ENCODE results near the gene ACACA.
A peak's percentile ranks its signal among the peaks of the same experiment; 100 is the strongest.

ACACA gene

GRCh38 chr17:37340804-37341203, 65.8 kb downstream of the ACACA start:
- no peak for DNase-seq

DNA sequence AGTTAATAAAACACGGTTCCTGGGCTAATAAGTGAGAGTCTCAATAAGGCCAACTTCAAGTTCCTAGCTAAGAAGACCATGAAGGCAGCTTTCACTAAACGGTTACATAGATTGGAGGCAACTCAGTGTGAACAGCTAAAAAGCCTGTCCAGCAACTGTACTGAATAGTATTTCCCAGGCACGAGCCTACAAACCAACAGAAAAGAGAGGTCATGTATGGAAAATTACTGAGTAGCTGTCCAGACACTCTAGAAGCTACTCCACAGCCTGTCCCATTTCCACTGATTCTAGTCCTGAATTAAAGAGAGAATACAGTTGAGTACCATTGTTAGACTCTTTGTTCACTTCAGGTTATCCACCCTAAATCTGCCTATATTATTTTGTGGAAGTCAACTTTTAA, 67.3 kb downstream of the ACACA start:
- DNase-seq: no peak

- DNase-seq: no peak
These were observed 67.8 kb downstream of the ACACA start for GRCh38 chr17:37338847-37339246.

- no peak for DNase-seq
These were observed 79.1 kb downstream of the ACACA start for GRCh38 chr17:37327341-37328090.

DNA sequence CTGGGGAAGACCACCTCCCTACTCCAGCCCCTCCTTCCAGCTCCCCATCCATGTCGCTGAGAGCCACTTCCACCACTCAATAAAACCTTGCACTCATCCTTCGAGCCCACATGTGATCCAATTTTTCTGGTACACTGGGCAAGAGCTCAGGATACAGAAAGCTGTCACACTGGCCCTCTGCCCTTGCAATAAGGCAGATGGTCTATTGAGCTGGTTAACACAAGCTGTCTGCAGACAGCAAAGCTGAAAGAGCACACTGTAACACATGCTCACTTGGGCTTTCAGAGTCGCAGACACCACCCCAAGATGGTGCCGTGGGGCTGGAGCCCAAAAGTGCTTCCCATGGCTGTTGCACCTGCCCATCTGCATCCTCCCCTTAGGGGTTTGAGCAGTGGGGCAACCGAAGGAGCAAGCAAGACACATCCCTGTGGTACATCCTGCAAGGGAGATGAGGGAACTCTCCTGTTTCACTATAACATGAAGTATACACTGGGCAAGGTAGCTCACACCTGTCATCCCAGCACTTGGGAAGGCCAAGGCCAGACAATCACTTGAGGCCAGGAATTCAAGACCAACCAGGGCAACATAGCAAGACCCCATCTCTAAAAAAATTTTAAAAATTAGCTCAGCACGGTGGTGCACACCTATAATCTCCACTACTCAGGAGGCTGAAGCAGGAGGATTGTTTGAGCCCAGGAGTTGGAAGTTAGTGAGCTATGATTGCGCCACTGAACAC, 83.6 kb downstream of the ACACA start:
- no peak for DNase-seq

- DNase-seq: no peak
These were observed 84.5 kb downstream of the ACACA start for GRCh38 chr17:37322106-37322505.

GRCh38 chr17:37318931-37319594, 87.6 kb downstream of the ACACA start:
- DNase-seq: no peak

DNA sequence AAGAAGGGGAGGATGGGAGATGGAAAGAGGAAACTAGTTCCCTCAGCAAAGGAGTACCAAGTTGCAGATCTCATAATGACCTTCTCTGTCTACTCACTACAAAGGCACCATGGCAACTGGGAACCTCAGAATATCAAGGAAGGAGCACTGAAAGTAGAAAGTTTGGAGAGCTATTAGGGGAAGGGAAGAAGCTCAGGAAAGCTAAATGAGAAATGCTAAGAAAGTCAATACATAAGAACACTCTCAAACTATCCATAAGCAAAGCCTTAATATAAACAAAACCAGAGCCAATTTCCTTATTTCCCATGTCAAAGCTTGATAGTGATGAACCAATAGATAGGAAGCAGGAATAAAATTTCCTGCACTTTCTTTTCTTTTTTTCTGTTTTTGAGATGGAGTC, 88.8 kb downstream of the ACACA start:
- DNase-seq: no peak

DNA sequence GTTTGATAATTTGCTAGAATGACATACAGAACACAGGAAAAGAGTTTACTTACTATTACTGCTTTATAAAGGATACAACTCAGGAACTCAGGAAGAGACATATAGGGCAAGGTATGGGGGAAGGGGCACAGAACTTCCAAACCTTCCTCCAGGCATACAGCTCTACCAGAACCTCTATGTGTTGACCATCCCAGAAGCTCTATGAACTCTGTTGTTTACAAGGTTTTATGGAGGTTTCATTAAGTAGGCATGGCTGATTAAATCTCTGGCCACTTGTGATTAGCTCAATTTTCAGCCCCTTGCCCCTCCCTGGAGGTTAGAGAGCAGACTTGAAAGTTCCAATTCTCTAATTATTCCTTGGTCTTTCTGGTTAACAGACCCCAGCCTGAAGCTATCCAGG, 91.0 kb downstream of the ACACA start:
- DNase-seq: no peak

DNA sequence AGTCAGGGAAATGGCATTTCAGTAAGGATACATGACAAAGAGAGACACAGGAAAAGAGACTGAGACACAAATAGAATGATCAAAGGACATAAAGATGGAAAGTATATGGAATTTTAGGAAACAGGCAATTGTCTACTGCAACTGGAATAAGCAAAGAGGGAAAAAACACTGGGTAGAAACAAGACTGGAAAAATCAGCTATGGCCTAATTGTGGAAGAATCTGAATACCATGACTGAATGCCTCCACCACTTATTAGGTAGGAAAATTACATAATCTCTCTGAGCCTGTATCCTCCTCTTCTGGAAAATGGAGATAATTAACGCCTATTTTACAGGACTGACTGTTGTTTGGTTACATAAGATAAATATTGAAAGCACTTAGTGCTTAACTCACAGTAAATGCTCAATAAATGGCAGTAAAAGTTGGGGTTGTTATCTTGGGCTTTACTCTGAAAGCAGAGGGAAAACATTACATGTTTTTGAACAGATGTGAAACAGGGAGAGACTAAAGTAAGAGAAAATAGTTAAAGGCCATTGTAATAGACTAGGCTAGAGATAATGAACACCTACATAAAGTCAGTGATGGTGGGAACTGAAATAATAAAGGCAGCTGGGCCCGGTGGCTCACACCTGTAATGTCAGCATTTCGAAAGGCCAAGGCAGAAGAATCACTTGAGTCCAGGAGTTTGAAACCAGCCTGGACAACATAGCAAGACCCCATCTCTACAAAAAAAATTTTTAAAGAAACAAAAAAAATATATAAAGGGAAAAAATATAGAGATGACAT, 94.3 kb downstream of the ACACA start:
- no peak for DNase-seq

GRCh38 chr17:37310940-37311339, 95.7 kb downstream of the ACACA start:
- DNase-seq: no peak

DNA sequence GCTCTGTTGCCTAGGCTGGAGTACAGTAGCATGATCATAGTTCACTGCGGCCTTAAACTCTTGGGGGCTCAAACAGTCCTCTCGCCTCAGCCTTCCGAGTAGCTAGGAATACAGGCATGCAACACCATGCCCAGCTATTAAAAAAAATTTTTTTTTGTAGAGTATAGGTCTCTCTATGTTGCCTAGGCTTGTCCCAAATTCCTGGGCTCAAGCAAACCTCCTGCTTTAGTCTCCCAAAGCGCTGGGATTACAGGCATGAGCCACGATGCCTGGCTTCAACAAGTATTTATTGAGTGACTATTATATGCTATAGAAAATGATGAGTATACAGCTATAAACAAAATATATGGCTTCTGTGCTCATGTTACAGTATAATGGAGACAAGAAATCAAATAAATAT, 97.6 kb downstream of the ACACA start:
- DNase-seq: no peak

- DNase-seq: no peak
These were observed 101.2 kb downstream of the ACACA start for GRCh38 chr17:37305406-37305905.

- no peak for DNase-seq
These were observed 105.3 kb downstream of the ACACA start for GRCh38 chr17:37301288-37301687.

- DNase-seq: no peak
These were observed 106.0 kb downstream of the ACACA start for GRCh38 chr17:37300683-37301082.

- DNase-seq: no peak
These were observed 107.2 kb downstream of the ACACA start for GRCh38 chr17:37299257-37299980.

- DNase-seq: no peak
These were observed 110.7 kb downstream of the ACACA start for GRCh38 chr17:37295888-37296287.

DNA sequence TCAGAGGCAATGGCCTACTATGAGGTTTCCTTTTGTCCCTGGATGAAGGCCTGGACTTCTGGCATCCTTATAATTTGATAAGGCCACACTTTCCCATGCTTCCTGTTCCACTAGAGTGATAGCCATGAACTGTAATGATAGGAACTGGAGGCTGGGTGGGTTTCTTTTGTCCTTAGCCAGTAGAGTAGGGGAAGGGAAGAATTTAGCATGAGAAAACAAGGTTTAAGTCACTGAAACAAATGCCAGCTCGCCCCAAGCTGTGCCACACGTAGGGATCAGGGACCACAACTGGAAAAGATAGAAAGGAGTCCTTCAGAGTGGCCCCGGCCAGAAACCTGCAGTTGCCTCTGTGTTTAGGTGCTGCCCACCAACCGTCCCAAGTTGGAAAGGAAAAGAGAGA, 111.7 kb downstream of the ACACA start:
- no peak for DNase-seq

- no peak for DNase-seq
These were observed 112.9 kb downstream of the ACACA start for GRCh38 chr17:37293770-37294169.

DNA sequence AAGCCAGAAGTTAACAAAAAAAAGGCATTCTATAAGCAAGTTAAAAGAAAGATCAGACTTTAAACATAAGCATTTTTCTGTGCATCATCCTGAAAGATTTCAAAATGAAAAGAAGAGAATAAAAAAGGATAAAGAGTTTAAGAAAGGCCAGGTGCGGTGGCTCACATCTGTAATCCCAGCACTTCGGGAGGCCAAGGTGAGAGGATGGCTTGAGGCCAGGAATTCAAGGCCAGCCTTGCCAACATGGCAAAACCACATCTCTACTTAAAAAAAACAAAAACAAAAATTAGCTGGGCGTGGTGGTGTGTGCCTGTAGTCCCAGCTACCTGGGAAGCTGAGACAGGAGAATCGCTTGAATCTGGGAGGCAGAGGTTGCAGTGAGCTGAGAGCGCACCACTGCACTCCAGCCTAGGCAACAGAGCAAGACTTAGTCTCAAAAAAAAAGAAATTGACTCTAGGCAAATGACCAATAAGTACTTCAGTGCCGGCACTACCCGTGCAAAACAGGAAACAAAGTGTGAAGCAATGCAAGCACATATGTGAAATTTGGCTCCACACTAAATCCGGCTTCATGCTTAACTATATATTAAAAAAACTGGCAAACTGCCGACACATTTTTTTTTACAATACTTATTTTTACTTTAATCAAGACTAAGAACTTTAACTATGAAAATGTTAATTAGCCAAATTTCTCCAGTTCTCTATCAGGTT, 114.1 kb downstream of the ACACA start:
- peak in 1 of 2 donors; percentile 18 for DNase-seq

GRCh38 chr17:37291351-37291750, 115.3 kb downstream of the ACACA start:
- DNase-seq: no peak

DNA sequence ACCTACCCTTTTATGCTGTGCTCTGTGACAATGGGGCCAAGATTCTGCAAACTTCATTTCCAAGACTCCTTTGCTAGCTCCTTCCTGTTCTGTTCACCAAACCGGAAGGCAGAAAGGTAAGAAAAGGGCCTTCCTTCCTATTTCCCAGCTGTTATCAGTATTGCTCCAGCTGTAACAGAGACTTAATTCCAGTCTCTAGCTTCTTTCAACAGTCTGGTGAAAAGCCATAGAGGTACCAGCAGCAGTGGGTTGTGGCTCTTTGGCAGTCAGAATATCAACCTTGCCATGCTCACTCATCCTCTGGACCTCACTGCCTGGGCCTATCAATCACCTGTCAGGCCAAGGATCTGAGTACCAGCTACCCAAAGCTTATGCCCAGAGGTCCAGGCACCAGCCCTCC, 120.2 kb downstream of the ACACA start:
- DNase-seq: no peak
